Measurements from ENCODE around the gene SAYSD1. TPM values are rescaled to one million over a fixed set of nuclear protein-coding genes. Genes with fewer than 3 reads are reported as not detected.
"Not testable (repeated sequence)": the region's sequence is repeated elsewhere in the genome, so short reads cannot be mapped to it uniquely, and the experiment has no call there.

SAYSD1 gene
- total and polyA plus RNA-seq, 2 experiments from 2014 or later: 8.2 to 10.0 TPM

GRCh38 chr6:39140556-39141167 is 25.7 kb upstream of the SAYSD1 start (continued):
- no peak for TF ChIP-seq REST (IDR thresholded peaks at IDR 0.05; ENCODE audit: unreplicated experiment)
- no peak for TF ChIP-seq ZNF331 (CRISPR knock-in tag; IDR thresholded peaks at IDR 0.05; ENCODE audit: low read depth)

GRCh38 chr6:39137245-39137644 is 22.3 kb upstream of the SAYSD1 start:
- H3K27me3 ChIP-seq (ENCODE audit: insufficient read depth): no peaks in the 10 kb centered on the region
- H3K4me3 ChIP-seq: no peak overlapping the region
- no peak overlapping the region for H3K27ac Mint-ChIP-seq
- no peaks in the 10 kb centered on the region for H3K9me3 Mint-ChIP-seq
- H3K4me3 Mint-ChIP-seq: no peak overlapping the region
- H3K36me3 Mint-ChIP-seq (ENCODE audit: low read depth): no peaks in the 10 kb centered on the region
- no peak overlapping the region for H3K27ac ChIP-seq (ENCODE audit: low read depth)
- peaks cover 4% of the 10 kb centered on the region; the same call in 1 of the 2 replicates for H3K4me1 ChIP-seq (ENCODE audit: insufficient read depth)
- H3K4me2 ChIP-seq: no peak overlapping the region
- no peaks in the 10 kb centered on the region for H3K36me3 ChIP-seq (ENCODE audit: insufficient read depth)
- peaks cover 3% of the 10 kb centered on the region; the same call in 1 of the 2 replicates for H4K20me1 ChIP-seq (replicated peaks; ENCODE audit: insufficient read depth)
- no peak overlapping the region for H2AFZ ChIP-seq
- H3K9me2 ChIP-seq (ENCODE audit: insufficient read depth): no peaks in the 10 kb centered on the region; the same call in 1 of the 2 replicates
- no peaks in the 10 kb centered on the region for H3K79me2 ChIP-seq (replicated peaks; ENCODE audit: insufficient read depth)
- DNase-seq (ENCODE audit: low spot score) (peak; percentile 92), ATAC-seq (peak; percentile 92)
- no peaks in the 10 kb centered on the region for H3F3A ChIP-seq (replicated peaks; ENCODE audit: low read depth)
- peaks cover 3% of the 10 kb centered on the region for H3K27me3 Mint-ChIP-seq (ENCODE audit: insufficient read depth, low read depth, poor library complexity)
- peak; percentile 92 for TF ChIP-seq REST (IDR thresholded peaks at IDR 0.05; ENCODE audit: unreplicated experiment)
- peak; percentile 25; the same call in 1 of the 2 replicates for TF ChIP-seq ZNF114 (CRISPR knock-in tag; IDR thresholded peaks at IDR 0.05)
- 0 out of 2 replicates have a peak, but pooled peaks have one; percentile 12 for TF ChIP-seq CREB1 (CRISPR knock-in tag; IDR thresholded peaks at IDR 0.05; ENCODE audit: low read depth)
- no peak for TF ChIP-seq EZH2phosphoT487 (IDR thresholded peaks at IDR 0.05; ENCODE audit: unreplicated experiment)
- TF ChIP-seq POLR2AphosphoS5 (IDR thresholded peaks at IDR 0.05; ENCODE audit: low read depth): no peak
- peaks cover 9% of the 10 kb centered on the region; the same call in 2 of the 3 replicates for H3K4me1 Mint-ChIP-seq

- H3K27ac Mint-ChIP-seq; H3K79me2 ChIP-seq (replicated peaks; ENCODE audit: insufficient read depth); H3K27me3 ChIP-seq (ENCODE audit: insufficient read depth); H3K27ac ChIP-seq (ENCODE audit: low read depth); H2AFZ ChIP-seq; H3K9me3 Mint-ChIP-seq; H3K4me2 ChIP-seq; H3K27me3 Mint-ChIP-seq (ENCODE audit: insufficient read depth, low read depth, poor library complexity); H3K4me3 Mint-ChIP-seq; H3K4me1 ChIP-seq (ENCODE audit: insufficient read depth); H3K36me3 ChIP-seq (ENCODE audit: insufficient read depth); H3K9me2 ChIP-seq (ENCODE audit: insufficient read depth); H3F3A ChIP-seq (replicated peaks; ENCODE audit: low read depth); ATAC-seq; H4K20me1 ChIP-seq (replicated peaks; ENCODE audit: insufficient read depth); DNase-seq (ENCODE audit: low spot score); H3K36me3 Mint-ChIP-seq (ENCODE audit: low read depth); H3K4me3 ChIP-seq: not testable (repeated sequence)
- peaks cover 15% of the 10 kb centered on the region; the same call in 2 of the 3 replicates for H3K4me1 Mint-ChIP-seq
Measured at GRCh38 chr6:39136207-39136606, 21.2 kb upstream of the SAYSD1 start.

GRCh38 chr6:39134761-39135160 is 19.8 kb upstream of the SAYSD1 start:
- peaks cover 16% of the 10 kb centered on the region; the same call in 2 of the 3 replicates for H3K4me1 Mint-ChIP-seq
- not testable (repeated sequence) for DNase-seq (ENCODE audit: low spot score); H3K27ac Mint-ChIP-seq; H3K9me2 ChIP-seq (ENCODE audit: insufficient read depth); H3K4me3 Mint-ChIP-seq; H3K27ac ChIP-seq (ENCODE audit: low read depth); H4K20me1 ChIP-seq (replicated peaks; ENCODE audit: insufficient read depth); H3K36me3 Mint-ChIP-seq (ENCODE audit: low read depth); H3K36me3 ChIP-seq (ENCODE audit: insufficient read depth); H3K4me2 ChIP-seq; H3K9me3 Mint-ChIP-seq; H3K27me3 ChIP-seq (ENCODE audit: insufficient read depth); H3K79me2 ChIP-seq (replicated peaks; ENCODE audit: insufficient read depth); H2AFZ ChIP-seq; H3K4me3 ChIP-seq; H3K27me3 Mint-ChIP-seq (ENCODE audit: insufficient read depth, low read depth, poor library complexity); ATAC-seq; H3F3A ChIP-seq (replicated peaks; ENCODE audit: low read depth)
- H3K4me1 ChIP-seq (ENCODE audit: insufficient read depth): peaks cover 15% of the 10 kb centered on the region
